ENCODE data around the gene GTF2IRD1.

GRCh38 chr7:74480861-74481417 is 27.2 kb downstream of the GTF2IRD1 start:
- TF ChIP-seq RCOR1 (IDR thresholded peaks at IDR 0.05; ENCODE audit: low read length), result no peak
- TF ChIP-seq CTCF (IDR thresholded peaks at IDR 0.05), result no peak
- no peak for TF ChIP-seq NRF1 (IDR thresholded peaks at IDR 0.05; ENCODE audit: low read depth, low read length)
- no peak for TF ChIP-seq RXRA (IDR thresholded peaks at IDR 0.05; ENCODE audit: borderline replicate concordance, low read depth)
- TF ChIP-seq POLR2AphosphoS5 (IDR thresholded peaks at IDR 0.05; ENCODE audit: low read depth, low read length), result no peak
- no peak for TF ChIP-seq RAD21 (IDR thresholded peaks at IDR 0.05; ENCODE audit: low read length)
- no peak for TF ChIP-seq REST (IDR thresholded peaks at IDR 0.05; ENCODE audit: low read depth, low read length)
- TF ChIP-seq EZH2phosphoT487 (IDR thresholded peaks at IDR 0.05; ENCODE audit: borderline replicate concordance, low read depth), result no peak
- TF ChIP-seq USF1 (IDR thresholded peaks at IDR 0.05; ENCODE audit: borderline replicate concordance, low read depth), result no peak
